Stimulated activated effector memory CD8-positive, alpha-beta T cell treated with anti-CD3 and anti-CD28 coated beads, Interleukin-12 subunit alpha, Interleukin-12 subunit beta, amount 100 ng/mL, for 72 hours (primary cell): Measurements from ENCODE around the gene ALKAL2.

Experiments
- ATAC-seq: fragments of 150-1000 bp; cut with Tn5 transposase; 2 replicates; pipeline ENCODE4 v1.10.0; 2021
- DNase-seq, 2 donors: peaks; one replicate each; pipeline ENCODE4 v3.0.0; 2021 to 2022; ENCODE audit warnings: low spot score in 2 of 2
- H3K27ac Mint-ChIP-seq: one replicate; pipeline ENCODE4 v1.8.0; 2022; ENCODE audit warnings: mild to moderate bottlenecking, mixed read lengths
- H3K36me3 Mint-ChIP-seq: one replicate; pipeline ENCODE4 v1.8.0; 2022; ENCODE audit warnings: mild to moderate bottlenecking, mixed read lengths
- H3K4me1 Mint-ChIP-seq: one replicate; pipeline ENCODE4 v1.8.0; 2022; ENCODE audit warnings: mixed read lengths
- H3K4me3 Mint-ChIP-seq: one replicate; pipeline ENCODE4 v1.8.0; 2022; ENCODE audit warnings: mild to moderate bottlenecking, mixed read lengths
- H3K9me3 Mint-ChIP-seq: one replicate; pipeline ENCODE4 v1.8.0; 2022; ENCODE audit warnings: mixed read lengths

Gene ALKAL2

GRCh38 chr2:268323-268722 is 19.6 kb downstream of the ALKAL2 start:
- H3K4me1 Mint-ChIP-seq: peaks cover 46% of the 10 kb centered on the region
- ATAC-seq (no peak), DNase-seq (no peak)
- peaks cover 42% of the 10 kb centered on the region for H3K36me3 Mint-ChIP-seq
- H3K27ac Mint-ChIP-seq: no peak overlapping the region
- H3K4me3 Mint-ChIP-seq: no peak overlapping the region
- H3K9me3 Mint-ChIP-seq: no peaks in the 10 kb centered on the region

- peak; percentile 90 for ATAC-seq
- H3K4me1 Mint-ChIP-seq: peaks cover 33% of the 10 kb centered on the region
- peaks cover 21% of the 10 kb centered on the region for H3K36me3 Mint-ChIP-seq
- no peaks in the 10 kb centered on the region for H3K9me3 Mint-ChIP-seq
- peak within 1 kb of the TSS; percentile 87 for H3K4me3 Mint-ChIP-seq
- H3K27ac Mint-ChIP-seq: peak within 1 kb of the TSS; percentile 94
- DNase-seq: peak; percentile 90 to 94
Observed at GRCh38 chr2:264493-265468, 23.1 kb downstream of the ALKAL2 start, which contains the start of gene ACP1. ACP1 (plus strand) TSS chr2:264947; CDS start chr2:264965, 18 bp downstream.

GRCh38 chr2:263774-264492 is 24.0 kb downstream of the ALKAL2 start, which contains the start of gene SH3YL1:
SH3YL1 (minus strand) TSS chr2:264032; CDS start chr2:263984, 48 bp downstream.
- peak; percentile 58 for ATAC-seq
- peaks cover 21% of the 10 kb centered on the region for H3K36me3 Mint-ChIP-seq
- peak within 1 kb of the TSS; percentile 94 for H3K27ac Mint-ChIP-seq
- peaks cover 27% of the 10 kb centered on the region for H3K4me1 Mint-ChIP-seq
- peak; percentile 20 to 61 for DNase-seq
- H3K9me3 Mint-ChIP-seq: peaks cover 2% of the 10 kb centered on the region
- H3K4me3 Mint-ChIP-seq: peak within 1 kb of the TSS; percentile 87

- H3K27ac Mint-ChIP-seq: no peak overlapping the region
- no peak for DNase-seq
- no peak for ATAC-seq
Observed at GRCh38 chr2:263022-263738, 24.7 kb downstream of the ALKAL2 start.

GRCh38 chr2:262117-262516 is 25.8 kb downstream of the ALKAL2 start:
- no peak for ATAC-seq
- H3K36me3 Mint-ChIP-seq: peaks cover 16% of the 10 kb centered on the region
- no peak for DNase-seq
- no peak overlapping the region for H3K27ac Mint-ChIP-seq
- H3K4me1 Mint-ChIP-seq: peaks cover 10% of the 10 kb centered on the region
- no peak overlapping the region for H3K4me3 Mint-ChIP-seq
- peaks cover 11% of the 10 kb centered on the region for H3K9me3 Mint-ChIP-seq

More at GRCh38 chr2:263022-263738, 24.7 kb downstream of the ALKAL2 start:
- peak overlapping the region; percentile 87 for H3K4me3 Mint-ChIP-seq
- H3K9me3 Mint-ChIP-seq: peaks cover 6% of the 10 kb centered on the region
- H3K4me1 Mint-ChIP-seq: peaks cover 21% of the 10 kb centered on the region
- H3K36me3 Mint-ChIP-seq: peaks cover 21% of the 10 kb centered on the region

- ATAC-seq (no peak), DNase-seq (no peak)
- Mint-ChIP-seq H3K9me3 (peaks cover 11% of the 10 kb centered on the region), H3K4me1 (no peaks in the 10 kb centered on the region), H3K4me3 (no peak overlapping the region), H3K36me3 (peaks cover 13% of the 10 kb centered on the region), H3K27ac (no peak overlapping the region)
Observed at GRCh38 chr2:260507-261161, 27.3 kb downstream of the ALKAL2 start.

- Mint-ChIP-seq H3K27ac (no peak overlapping the region), H3K9me3 (peaks cover 11% of the 10 kb centered on the region), H3K4me3 (no peak overlapping the region), H3K36me3 (peaks cover 6% of the 10 kb centered on the region), H3K4me1 (no peaks in the 10 kb centered on the region)
- no peak for DNase-seq
- ATAC-seq: no peak
Observed at GRCh38 chr2:259789-260331, 28.0 kb downstream of the ALKAL2 start.

- no peak for ATAC-seq
- Mint-ChIP-seq H3K36me3 (peaks cover 6% of the 10 kb centered on the region), H3K27ac (no peak overlapping the region), H3K9me3 (peaks cover 11% of the 10 kb centered on the region), H3K4me1 (no peaks in the 10 kb centered on the region), H3K4me3 (no peak overlapping the region)
- no peak for DNase-seq
Observed at GRCh38 chr2:258933-259332, 29.0 kb downstream of the ALKAL2 start.

GRCh38 chr2:257842-258241 is 30.0 kb downstream of the ALKAL2 start:
- H3K4me3 Mint-ChIP-seq: no peak overlapping the region
- no peaks in the 10 kb centered on the region for H3K36me3 Mint-ChIP-seq
- ATAC-seq (no peak), DNase-seq (no peak)
- H3K9me3 Mint-ChIP-seq: peaks cover 11% of the 10 kb centered on the region
- no peak overlapping the region for H3K27ac Mint-ChIP-seq
- H3K4me1 Mint-ChIP-seq: no peaks in the 10 kb centered on the region

GRCh38 chr2:257429-257828 is 30.5 kb downstream of the ALKAL2 start:
- no peak overlapping the region for H3K4me3 Mint-ChIP-seq
- H3K27ac Mint-ChIP-seq: no peak overlapping the region
- no peak for DNase-seq
- no peak for ATAC-seq
- H3K4me1 Mint-ChIP-seq: no peaks in the 10 kb centered on the region
- peaks cover 11% of the 10 kb centered on the region for H3K9me3 Mint-ChIP-seq
- no peaks in the 10 kb centered on the region for H3K36me3 Mint-ChIP-seq

GRCh38 chr2:256094-256493 is 31.8 kb downstream of the ALKAL2 start:
- H3K27ac Mint-ChIP-seq: no peak overlapping the region
- no peak for ATAC-seq
- peaks cover 11% of the 10 kb centered on the region for H3K9me3 Mint-ChIP-seq
- H3K4me3 Mint-ChIP-seq: no peak overlapping the region
- H3K36me3 Mint-ChIP-seq: no peaks in the 10 kb centered on the region
- H3K4me1 Mint-ChIP-seq: no peaks in the 10 kb centered on the region
- DNase-seq: no peak

GRCh38 chr2:255195-255594 is 32.7 kb downstream of the ALKAL2 start:
- ATAC-seq (no peak), DNase-seq (no peak)
- Mint-ChIP-seq H3K27ac (no peak overlapping the region), H3K36me3 (no peaks in the 10 kb centered on the region), H3K4me1 (no peaks in the 10 kb centered on the region), H3K4me3 (no peak overlapping the region), H3K9me3 (peaks cover 11% of the 10 kb centered on the region)

- H3K36me3 Mint-ChIP-seq: no peaks in the 10 kb centered on the region
- H3K4me3 Mint-ChIP-seq: no peak overlapping the region
- no peak overlapping the region for H3K27ac Mint-ChIP-seq
- no peak for DNase-seq
- ATAC-seq: no peak
- H3K9me3 Mint-ChIP-seq: peaks cover 11% of the 10 kb centered on the region
- H3K4me1 Mint-ChIP-seq: no peaks in the 10 kb centered on the region
Observed at GRCh38 chr2:254241-254640, 33.6 kb downstream of the ALKAL2 start.

GRCh38 chr2:253202-253638 is 34.7 kb downstream of the ALKAL2 start:
- no peak for DNase-seq
- H3K27ac Mint-ChIP-seq: no peak overlapping the region
- H3K36me3 Mint-ChIP-seq: no peaks in the 10 kb centered on the region
- no peak for ATAC-seq
- peaks cover 5% of the 10 kb centered on the region for H3K9me3 Mint-ChIP-seq
- no peaks in the 10 kb centered on the region for H3K4me1 Mint-ChIP-seq
- no peak overlapping the region for H3K4me3 Mint-ChIP-seq
